GF-D8 (cell line): ENCODE measurements around the gene NOP9.
"Not testable (repeated sequence)": the region's sequence is repeated elsewhere in the genome, so short reads cannot be mapped to it uniquely, and the experiment has no call there.

Source experiments
- DNase-seq: peaks from one replicate; lab custom pipeline; 2025; lab: John Stamatoyannopoulos, UW

NOP9 gene

DNA sequence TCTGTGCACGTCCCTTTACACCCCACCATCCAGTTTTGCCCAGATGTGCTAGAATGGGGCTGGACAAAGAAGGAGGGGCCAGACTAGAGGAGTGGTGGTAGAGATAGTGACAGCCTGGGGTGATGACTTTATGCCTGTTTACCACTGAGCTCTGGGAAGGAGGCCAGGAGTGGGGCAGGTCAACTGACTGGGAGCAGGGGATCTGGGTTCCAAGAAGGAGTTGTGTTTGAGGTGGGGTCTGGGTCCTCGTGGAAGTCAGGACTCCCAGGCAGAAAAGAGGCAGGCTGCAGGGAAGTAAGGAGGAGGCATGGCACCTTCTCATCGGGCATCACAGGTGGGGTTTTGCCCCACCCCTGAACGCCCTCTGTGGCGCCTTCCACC, 10.6 kb downstream of the NOP9 start:
- no peak for DNase-seq

DNA sequence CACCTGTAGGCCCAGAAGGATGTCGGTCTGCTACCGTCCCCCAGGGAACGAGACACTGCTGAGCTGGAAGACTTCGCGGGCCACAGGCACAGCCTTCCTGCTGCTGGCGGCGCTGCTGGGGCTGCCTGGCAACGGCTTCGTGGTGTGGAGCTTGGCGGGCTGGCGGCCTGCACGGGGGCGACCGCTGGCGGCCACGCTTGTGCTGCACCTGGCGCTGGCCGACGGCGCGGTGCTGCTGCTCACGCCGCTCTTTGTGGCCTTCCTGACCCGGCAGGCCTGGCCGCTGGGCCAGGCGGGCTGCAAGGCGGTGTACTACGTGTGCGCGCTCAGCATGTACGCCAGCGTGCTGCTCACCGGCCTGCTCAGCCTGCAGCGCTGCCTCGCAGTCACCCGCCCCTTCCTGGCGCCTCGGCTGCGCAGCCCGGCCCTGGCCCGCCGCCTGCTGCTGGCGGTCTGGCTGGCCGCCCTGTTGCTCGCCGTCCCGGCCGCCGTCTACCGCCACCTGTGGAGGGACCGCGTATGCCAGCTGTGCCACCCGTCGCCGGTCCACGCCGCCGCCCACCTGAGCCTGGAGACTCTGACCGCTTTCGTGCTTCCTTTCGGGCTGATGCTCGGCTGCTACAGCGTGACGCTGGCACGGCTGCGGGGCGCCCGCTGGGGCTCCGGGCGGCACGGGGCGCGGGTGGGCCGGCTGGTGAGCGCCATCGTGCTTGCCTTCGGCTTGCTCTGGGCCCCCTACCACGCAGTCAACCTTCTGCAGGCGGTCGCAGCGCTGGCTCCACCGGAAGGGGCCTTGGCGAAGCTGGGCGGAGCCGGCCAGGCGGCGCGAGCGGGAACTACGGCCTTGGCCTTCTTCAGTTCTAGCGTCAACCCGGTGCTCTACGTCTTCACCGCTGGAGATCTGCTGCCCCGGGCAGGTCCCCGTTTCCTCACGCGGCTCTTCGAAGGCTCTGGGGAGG, 11.3 kb downstream of the NOP9 start, which contains the start of gene LTB4R:
TSS of gene LTB4R (plus strand) at position 857 of the 959 bp plus-strand sequence. CDS start 4,150 bp downstream, outside the sequence.
- DNase-seq: peak; percentile 58

DNA sequence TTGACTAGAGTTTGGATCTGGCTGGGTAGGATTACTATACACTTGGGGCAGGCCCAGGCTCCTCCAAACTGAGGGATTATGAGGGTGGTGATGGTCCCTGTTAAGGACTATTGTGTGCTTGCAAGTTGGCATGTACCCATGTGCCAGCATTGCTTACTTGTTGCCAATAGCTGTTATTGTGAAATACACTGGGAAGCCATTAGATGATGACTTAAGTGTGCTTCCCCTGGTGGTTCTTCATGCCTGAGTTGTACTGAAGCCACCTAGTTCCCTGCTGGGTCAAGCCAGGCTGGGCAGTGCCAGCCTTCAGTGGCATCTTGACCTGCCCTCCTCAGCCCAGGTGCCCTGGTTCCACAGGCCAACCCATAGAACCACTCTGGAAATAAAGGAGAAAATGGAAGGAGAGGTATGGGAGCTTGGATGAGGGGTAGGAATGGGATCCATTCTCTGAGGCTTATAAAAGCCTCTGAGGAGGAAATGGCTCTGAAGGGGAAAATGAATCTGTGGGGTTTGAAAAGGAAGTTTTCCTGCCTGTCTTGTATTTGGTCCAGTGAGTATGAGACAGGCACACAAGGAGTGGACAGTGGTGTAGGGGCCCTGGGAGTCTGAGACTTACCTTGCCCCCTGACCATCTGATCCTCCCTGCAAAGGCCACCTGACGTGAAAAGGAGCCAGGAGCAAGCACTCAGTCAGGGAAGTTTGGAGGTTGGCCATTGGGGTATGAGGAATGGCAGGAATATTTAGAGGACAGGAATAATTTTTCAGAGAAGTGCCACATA, 12.4 kb downstream of the NOP9 start:
- peak; percentile 57 for DNase-seq

DNA sequence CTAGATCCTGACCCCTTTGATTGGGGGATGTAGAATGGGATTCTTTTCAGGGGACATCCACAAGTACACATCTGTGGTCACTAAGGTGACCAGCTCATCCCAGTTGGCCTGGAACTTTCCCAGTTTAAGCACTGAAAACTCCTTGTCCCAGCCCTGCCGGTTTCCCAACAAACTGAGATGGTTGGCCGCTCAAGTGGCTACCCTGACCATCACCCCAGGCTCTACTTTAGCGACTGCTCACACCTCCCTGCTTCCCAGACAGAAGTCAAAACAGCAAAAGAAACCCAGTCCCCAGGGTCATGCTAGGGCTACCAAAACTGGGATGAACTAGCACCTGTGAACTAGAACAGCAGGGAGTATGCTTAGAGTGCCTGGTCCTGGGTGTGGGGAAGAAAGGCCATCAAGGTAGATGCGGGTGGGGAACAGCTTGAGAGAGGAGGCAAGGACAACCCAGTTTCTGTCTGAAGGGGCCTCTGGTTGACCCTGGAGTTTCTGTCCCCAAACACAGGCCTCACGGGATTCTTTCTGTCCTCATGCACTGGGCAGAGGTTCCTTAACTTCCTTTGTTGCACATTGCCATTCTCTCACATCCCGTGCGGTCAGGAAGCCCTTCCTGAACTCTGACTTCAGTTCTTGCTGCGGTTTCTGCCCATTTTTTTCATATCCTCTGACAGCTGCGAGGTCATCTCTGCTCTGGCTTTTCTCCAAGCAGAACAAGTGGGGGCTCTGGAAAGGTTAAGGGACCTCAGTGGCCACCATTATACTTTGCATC, 13.3 kb downstream of the NOP9 start:
- DNase-seq: peak; percentile 96

DNA sequence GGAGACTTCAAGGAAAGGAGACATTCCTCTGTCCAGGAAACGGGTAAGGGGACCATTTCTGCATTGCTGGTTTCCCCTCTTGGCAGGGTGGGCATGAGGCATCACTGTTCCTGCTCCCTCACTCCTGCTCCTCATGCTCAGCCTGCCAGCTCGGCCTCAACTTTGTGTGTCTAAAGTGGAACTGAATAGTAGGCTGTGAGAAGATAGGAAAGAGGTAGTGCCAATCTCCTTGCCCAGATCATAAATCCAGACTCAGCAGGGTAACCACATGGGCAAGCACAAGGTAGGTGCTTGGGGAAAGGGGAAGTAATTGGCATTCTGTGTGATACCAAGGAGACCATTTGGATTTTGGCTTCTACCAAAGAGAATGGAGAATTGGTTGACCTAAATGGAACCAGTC, 14.3 kb downstream of the NOP9 start:
- DNase-seq: peak; percentile 52

DNA sequence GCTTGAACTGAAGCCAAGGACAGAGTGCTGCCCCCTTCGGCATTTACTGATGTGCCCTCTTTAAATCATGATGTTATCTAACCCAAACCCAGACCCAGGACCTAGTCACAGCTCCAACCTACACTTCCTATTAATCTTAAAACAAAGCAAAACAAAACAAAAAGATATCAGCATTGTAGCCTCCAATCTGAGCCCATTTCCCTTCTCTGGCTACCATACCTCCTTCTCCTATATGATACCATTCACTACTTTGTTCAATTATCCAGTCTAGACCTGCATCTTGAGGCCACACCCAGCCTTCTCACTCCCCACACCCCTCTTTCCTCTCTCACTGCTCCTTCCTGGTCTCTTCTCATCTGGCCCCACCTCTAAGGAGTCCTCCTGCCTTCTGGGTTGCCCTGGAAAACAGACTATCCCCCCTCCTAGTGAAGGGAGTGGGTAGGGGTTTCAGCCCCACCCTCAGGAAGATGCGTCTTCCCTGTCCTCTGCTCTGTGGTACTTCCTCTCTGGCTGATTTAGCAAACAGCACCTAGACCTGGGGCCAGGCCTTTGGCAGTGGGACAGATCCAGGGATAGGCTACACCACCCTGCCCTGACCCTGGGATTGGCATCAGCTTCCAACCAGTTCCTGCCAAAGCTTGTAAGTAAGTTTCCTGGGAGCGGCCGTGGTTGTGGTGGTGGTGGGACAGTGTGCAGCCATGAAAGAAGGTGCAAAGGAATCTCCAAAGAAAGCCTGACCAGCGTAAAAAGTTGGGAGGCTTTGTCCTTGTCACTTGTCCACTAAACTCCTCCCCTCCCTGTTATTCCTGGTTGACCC, 14.9 kb downstream of the NOP9 start:
- DNase-seq: no peak

DNA sequence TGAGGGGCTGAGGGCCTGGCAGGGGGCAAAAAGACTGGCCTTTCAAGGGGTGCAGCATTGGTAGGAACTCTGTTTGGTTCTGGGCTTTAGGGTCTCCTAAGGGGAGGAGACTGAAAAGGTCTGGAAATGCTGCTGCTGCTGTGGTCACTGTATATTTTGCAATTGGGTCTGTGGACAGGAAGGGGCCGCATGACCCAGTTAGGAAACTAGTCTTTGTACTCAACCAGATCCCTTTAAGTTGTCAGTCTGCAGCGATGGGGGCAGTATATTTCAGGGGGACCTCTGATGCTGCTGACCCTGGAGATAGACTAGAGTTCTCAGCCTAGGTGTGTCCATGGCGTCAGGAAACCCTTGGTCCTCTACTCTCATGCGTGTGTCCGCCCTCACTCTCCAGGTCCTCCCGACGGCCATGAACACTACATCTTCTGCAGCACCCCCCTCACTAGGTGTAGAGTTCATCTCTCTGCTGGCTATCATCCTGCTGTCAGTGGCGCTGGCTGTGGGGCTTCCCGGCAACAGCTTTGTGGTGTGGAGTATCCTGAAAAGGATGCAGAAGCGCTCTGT, 15.7 kb downstream of the NOP9 start:
- DNase-seq: no peak

DNA sequence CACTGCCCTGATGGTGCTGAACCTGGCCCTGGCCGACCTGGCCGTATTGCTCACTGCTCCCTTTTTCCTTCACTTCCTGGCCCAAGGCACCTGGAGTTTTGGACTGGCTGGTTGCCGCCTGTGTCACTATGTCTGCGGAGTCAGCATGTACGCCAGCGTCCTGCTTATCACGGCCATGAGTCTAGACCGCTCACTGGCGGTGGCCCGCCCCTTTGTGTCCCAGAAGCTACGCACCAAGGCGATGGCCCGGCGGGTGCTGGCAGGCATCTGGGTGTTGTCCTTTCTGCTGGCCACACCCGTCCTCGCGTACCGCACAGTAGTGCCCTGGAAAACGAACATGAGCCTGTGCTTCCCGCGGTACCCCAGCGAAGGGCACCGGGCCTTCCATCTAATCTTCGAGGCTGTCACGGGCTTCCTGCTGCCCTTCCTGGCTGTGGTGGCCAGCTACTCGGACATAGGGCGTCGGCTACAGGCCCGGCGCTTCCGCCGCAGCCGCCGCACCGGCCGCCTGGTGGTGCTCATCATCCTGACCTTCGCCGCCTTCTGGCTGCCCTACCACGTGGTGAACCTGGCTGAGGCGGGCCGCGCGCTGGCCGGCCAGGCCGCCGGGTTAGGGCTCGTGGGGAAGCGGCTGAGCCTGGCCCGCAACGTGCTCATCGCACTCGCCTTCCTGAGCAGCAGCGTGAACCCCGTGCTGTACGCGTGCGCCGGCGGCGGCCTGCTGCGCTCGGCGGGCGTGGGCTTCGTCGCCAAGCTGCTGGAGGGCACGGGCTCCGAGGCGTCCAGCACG, 16.4 kb downstream of the NOP9 start:
- no peak for DNase-seq

- DNase-seq: no peak
Measured at GRCh38 chr14:24316597-24316950, 16.9 kb downstream of the NOP9 start.

GRCh38 chr14:24317141-24317928, 17.7 kb downstream of the NOP9 start:
- DNase-seq: no peak

DNA sequence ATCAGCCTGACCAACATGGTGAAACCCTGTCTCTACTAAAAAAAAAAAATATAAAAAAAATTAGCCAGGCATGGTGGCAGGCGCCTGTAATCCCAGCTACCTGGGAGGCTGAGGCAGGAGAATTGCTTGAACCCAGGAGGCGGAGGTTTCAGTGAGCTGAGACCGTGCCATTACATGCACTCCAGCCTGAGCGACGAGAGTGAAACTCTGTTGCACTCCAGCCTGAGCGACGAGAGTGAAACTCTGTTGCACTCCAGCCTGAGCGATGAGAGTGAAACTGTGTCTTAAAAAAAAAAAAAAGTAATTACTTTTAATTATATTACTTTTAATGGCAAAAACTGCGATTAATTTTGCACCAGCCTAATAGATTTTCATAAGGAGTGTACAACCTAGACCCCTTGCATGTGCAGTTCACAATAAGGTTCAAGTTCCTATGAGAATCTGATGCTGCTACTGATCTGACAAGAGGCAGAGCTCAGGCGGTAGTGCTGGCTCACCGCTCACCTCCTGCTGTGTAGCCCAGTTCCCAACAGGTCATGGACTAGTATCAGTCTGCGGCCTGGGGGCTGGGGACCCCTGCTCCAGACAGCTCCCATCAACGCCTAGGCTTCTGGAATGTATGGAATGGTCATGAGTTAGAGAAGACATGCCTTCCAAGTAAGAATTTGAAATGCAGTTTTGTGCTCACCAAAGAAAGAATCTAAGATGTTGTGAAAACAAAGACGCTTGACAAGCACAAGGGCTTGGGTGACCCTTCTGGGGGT, 21.7 kb downstream of the NOP9 start:
- DNase-seq: no peak

GRCh38 chr14:24322672-24323071, 23.0 kb downstream of the NOP9 start:
- DNase-seq: no peak

- no peak for DNase-seq
Measured at GRCh38 chr14:24323341-24323740, 23.7 kb downstream of the NOP9 start.

DNA sequence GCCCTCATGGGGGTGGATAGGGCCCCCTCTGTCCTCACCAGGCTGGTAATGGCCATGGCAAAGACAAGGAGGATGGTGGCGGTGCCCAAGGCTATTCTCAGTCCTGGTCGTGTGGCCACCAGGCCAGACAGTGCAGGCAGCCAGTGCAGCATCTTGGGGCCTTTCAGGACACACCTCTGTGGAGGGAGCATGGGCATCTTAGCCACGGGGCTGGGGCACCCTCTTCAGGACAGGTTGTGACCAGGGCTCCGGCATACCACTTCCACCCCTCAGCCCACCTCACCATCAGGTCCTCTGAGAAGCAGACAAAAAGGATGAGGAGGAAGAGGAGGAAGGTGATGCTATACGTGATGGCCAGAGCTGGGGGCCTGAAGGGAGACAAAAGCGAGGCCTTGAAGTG, 24.4 kb downstream of the NOP9 start:
- no peak for DNase-seq

GRCh38 chr14:24325041-24325530, 25.4 kb downstream of the NOP9 start:
- DNase-seq: no peak

DNA sequence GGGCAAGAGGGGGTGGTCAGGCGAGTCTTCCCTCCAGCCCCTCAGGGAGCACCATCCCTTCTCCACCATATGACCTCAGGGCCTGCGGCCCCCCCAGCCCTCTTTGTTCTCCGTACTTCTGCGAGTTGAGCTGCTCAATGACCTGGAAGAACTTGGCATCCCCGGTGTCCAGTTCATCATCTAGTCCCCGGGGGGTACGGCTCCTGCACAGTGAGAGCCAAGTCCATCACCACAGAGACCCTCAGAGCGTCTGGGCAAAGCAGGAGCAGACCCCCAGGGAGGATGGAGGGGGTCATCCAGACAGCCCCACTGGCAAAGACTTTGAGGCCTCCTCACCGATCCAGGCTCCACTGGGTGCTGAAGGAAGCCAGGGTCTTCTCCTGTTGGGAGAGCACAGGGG, 26.3 kb downstream of the NOP9 start:
- DNase-seq: no peak

- DNase-seq: peak; percentile 71
Measured at GRCh38 chr14:24327303-24327702, 27.7 kb downstream of the NOP9 start.

- not testable (repeated sequence) for DNase-seq
Measured at GRCh38 chr14:24327914-24328313, 28.3 kb downstream of the NOP9 start.
